SK-N-SH treated with all-trans-retinoic acid at 6 μM for 48 hours (cell line): Measurements from ENCODE around the gene DMRTB1.

Source experiments
- ARNTL ChIP-seq: fragments of 450-650 bp; formaldehyde crosslinking; IDR thresholded peaks from 2 replicates; pipeline ENCODE4 v1.5.0; 2020; ENCODE audit warnings: low read depth, mild to moderate bottlenecking, moderate library complexity, borderline replicate concordance
- ISL1 ChIP-seq: fragments of 250-450 bp; sonication (Bioruptor Pico); IDR thresholded peaks from 2 replicates; pipeline ENCODE4 v2.1.2; 2022; ENCODE audit warnings: mild to moderate bottlenecking, moderate library complexity
- OSR1 ChIP-seq: fragments of 250-450 bp; sonication (Bioruptor Pico); IDR thresholded peaks from 2 replicates; pipeline ENCODE4 v1.8.0; 2022; ENCODE audit warnings: moderate library complexity, mild to moderate bottlenecking, inconsistent platforms
- PATZ1 ChIP-seq: fragments of 250-450 bp; sonication (Bioruptor Pico); IDR thresholded peaks from 2 replicates; pipeline ENCODE4 v1.8.0; 2020; ENCODE audit warnings: mild to moderate bottlenecking, moderate library complexity, borderline replicate concordance
- TCF4 ChIP-seq: fragments of 250-450 bp; sonication (Bioruptor Pico); IDR thresholded peaks from 2 replicates; pipeline ENCODE4 v1.8.0; 2021; ENCODE audit warnings: mild to moderate bottlenecking, moderate library complexity, borderline replicate concordance
- ZC3H10 ChIP-seq: fragments of 250-450 bp; sonication (Bioruptor Pico); IDR thresholded peaks from 2 replicates; pipeline ENCODE4 v1.5.1; 2021; ENCODE audit warnings: mild to moderate bottlenecking, moderate library complexity
- ZNF8 ChIP-seq: fragments of 450-650 bp; formaldehyde crosslinking; IDR thresholded peaks from 2 replicates; pipeline ENCODE4 v1.5.0; 2020; ENCODE audit warnings: mild to moderate bottlenecking, moderate library complexity

GRCh38 chr1:53513846-53514245 is 54.6 kb downstream of the DMRTB1 start:
- TF ChIP-seq PATZ1 (CRISPR knock-in tag) (no peak), TCF4 (CRISPR knock-in tag) (no peak), ARNTL (CRISPR knock-in tag) (no peak), ZNF8 (CRISPR knock-in tag) (no peak), ZC3H10 (CRISPR knock-in tag) (no peak), ISL1 (CRISPR knock-in tag) (no peak), OSR1 (no peak)
